LHCN-M2 (cell line): ENCODE measurements around the gene BDH1. TPM values are rescaled to one million over a fixed set of nuclear protein-coding genes. Genes with fewer than 3 reads are reported as not detected.
A peak's percentile ranks its signal among the peaks of the same experiment; 100 is the strongest.

Experiments used
- DNase-seq: peaks from one replicate; pipeline ENCODE4 v3.0.0-alpha.2; 2012; ENCODE audit warnings: low read depth
- total RNA-seq: library from RNA; depleted of rRNA; stranded (reverse); fragments of >200 nt; gene quantifications from 2 replicates; pipeline ENCODE4 v1.2.3, GENCODE V29; 2014

Gene BDH1
- total RNA-seq, 1 experiment from 2014 or later = 0.29 TPM

DNA sequence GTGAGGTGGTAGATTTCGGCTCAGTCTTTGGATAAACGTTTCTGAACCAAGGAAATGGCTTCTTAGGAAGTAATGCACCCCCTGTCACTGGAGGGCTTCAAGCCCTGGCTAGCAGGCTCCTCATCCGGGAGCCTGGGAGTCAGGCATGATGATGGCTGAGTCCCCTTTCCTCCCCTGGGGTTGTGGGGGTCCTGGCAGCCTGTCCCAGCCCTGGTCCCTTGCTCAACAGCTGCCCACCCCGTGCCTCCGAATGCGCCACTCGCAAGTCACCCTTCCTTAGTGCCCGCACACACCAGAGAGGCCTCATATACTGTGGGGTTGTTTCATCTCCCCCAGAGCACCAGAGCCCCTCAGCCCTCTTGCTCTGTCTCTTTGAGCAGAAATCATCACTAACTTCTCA lies 48.2 kb downstream of the BDH1 start:
- DNase-seq = no peak

DNA sequence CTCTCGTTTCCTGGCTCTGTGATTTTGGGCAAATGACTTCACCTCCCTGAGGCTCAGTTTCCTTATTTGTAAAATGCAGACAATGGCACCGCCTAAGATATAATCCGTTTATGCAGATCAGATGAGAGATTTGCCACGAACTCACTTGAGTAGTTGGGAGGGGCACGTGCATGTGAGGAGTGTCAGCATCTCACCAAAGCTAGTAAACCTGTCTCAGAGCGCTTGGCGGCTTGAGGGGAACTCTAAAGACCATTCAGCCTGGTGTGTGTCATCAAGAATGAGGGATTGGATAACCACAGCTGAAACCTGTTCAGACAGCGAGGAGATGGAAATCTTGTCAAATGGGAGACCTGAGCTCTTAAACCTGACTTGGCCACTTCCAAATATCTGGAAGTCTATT lies 48.7 kb downstream of the BDH1 start:
- DNase-seq = no peak

DNA sequence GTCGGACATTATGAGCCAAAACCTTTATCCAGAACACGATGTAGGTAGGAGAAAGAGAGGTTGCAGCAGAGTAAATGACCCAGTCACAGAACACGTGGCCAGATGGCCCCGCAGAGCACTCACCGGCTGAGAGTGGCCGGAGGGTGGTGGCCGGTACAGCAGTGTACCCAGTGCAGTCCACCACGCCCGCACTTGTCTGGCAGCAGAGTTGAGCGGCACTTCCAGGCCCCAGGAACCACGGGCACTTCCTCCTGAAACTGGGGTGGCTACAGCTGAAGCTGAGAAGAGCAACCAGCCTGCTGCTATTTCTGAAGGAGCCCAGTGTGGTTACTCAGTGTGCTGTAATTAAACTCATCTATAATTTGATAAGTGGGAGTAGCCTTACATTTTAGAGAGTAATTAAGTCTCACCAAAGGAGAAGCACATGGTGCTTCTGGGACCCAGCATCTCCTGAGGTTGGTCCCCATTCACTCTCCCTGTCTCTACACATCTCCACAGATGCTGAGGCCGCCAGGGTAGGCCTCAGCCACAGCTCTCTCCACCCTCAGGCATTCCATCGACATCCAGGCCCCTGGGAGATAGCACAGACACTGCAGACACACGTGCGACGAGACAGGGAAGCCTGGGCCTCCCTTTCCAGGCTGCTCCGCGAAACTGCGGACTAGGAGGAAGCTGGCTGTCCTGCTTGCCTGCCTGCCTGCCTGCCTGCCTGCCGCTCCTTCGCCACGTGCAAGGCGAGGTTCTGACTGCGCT lies 49.8 kb downstream of the BDH1 start:
- no peak for DNase-seq

DNA sequence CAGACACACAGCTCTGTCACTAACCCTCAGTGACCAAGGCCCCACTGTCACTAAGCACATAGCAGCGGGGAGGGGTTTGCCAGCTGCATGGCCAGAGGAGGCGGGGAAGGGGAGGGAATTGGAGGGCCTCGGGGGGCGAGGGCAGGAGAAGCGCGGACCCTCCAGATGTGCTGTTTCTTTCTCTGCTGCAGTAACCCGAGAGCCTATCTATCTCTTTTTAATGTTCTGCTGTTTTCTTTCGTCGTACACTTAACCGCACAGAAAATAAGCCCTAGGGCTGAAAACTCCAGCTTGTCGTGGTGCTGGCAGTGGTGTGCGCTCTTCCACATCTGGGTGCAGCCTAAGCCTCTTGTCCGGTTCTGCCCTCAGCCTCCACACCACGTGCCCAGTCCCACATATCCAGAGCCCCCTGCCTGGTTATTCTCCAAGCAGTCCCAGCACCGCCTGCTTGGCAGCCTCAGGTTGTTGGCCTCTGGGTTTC lies 51.1 kb downstream of the BDH1 start:
- DNase-seq = no peak

DNA sequence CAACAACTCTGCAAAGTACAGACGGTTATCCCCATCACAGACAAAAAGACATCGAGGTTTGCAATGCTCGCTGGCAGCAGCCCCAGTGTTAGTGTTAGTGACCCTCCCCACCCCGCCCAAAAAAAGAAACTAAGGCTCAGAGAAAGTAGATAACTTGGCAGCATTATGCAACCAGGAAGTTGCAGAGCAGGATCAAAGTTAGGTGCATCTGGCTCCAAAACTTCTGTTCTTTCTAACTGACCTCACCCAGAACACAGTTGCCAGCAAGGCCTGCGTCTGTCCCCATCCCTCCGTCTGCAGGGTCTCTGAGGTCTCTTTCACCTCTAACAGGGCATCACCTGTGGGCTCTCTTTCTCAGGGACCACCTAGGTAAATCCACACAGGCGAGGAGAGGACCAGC lies 51.5 kb downstream of the BDH1 start:
- DNase-seq = no peak

DNA sequence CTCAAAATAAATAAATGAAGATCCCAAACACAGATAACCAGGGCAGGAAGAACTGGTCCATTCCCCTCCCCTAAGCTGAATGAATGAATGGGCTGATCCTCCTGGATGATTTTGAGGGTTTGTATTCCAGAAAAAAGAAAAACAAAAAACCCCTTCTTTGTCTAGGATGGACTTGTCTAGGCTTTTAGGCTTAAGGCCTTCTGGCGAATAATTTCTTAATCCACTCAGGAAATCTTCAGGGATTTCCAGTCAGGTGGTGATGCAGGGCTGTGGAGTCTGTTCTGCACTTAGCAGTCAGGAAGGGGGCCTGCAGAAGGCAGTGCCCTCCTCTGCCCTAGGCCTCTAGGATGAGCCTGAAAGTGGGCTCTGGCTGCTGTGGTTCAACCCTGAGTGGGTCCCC lies 52.1 kb downstream of the BDH1 start:
- no peak for DNase-seq

DNA sequence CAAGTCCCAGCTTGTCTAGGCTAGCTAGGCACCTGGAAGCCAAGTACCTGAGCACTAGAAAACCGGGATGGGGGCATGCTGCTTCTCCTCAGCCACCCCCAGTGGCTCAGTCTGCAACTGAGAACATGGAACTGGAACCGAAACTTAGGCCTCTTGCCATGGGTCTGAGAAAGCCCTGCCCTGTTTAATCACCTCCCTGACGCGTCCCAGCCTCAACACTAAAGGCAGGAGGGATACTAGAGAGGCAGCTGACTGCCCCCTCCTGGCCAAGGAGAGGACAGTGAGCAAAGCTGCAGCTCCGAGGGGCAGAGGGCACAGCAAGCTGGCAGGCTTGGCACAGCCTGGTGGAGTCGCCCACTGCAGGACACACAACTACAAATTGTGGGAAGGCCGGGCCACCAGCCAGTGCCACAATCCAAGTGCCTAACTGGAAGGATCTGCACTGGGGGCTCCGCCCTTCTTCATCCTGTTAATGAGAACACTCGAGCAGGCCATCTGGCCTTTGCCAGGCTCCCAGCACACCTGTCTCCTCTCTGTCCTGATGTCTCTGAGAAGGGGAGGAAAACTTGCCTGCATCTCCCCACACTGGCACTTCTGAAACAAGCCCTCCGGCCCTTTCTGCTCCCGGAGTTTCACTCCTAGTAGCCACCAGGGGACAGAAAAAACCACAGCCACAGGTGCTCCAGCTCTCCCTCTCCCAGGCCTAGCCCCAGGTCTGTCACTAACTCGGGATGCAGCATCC lies 53.7 kb downstream of the BDH1 start:
- DNase-seq = peak; percentile 76

GRCh38 chr3:197501496-197501878 lies 54.3 kb downstream of the BDH1 start:
- peak; percentile 57 for DNase-seq

- DNase-seq = no peak
Observed at GRCh38 chr3:197500812-197501211, 55.0 kb downstream of the BDH1 start.

DNA sequence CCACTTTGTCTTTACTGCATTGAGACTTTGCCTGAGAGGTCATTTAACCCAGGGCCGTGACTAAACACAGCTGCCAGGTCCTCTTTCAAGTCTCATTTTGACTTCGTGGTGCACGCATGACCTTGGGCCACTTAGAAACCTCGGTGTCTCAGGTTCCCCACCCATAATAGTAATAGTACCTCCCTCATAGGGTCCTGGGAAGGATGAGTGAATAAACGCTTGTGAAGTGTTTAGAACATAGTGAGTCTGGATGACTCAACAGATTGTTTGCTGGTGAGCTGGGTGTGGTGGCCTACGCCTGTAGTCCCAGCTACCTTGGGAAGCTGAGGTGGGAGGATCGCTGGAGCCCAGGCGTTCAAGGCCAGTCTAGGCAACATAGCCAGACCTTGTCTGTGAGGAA lies 56.3 kb downstream of the BDH1 start:
- DNase-seq = peak; percentile 64

- no peak for DNase-seq
Observed at GRCh38 chr3:197498499-197499241, 57.1 kb downstream of the BDH1 start.

DNA sequence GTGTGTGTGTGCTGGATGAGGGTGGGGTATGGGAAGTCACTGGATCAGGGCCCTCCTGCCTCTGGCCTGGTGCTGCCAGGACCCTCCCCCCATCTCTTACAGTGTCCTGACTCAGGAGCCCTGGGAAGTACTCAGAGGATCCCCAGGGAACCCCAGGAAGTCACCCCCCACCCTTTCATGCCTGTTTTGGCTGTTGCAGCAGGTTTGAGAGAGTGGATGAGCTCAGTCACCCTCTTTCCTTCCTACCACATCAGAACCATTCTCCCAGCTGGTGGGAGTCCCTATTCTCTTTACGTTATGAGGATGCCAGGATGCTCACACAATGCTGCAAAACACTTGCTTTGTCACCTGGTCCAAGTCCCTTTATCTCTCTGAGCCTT lies 59.0 kb downstream of the BDH1 start:
- DNase-seq = no peak

DNA sequence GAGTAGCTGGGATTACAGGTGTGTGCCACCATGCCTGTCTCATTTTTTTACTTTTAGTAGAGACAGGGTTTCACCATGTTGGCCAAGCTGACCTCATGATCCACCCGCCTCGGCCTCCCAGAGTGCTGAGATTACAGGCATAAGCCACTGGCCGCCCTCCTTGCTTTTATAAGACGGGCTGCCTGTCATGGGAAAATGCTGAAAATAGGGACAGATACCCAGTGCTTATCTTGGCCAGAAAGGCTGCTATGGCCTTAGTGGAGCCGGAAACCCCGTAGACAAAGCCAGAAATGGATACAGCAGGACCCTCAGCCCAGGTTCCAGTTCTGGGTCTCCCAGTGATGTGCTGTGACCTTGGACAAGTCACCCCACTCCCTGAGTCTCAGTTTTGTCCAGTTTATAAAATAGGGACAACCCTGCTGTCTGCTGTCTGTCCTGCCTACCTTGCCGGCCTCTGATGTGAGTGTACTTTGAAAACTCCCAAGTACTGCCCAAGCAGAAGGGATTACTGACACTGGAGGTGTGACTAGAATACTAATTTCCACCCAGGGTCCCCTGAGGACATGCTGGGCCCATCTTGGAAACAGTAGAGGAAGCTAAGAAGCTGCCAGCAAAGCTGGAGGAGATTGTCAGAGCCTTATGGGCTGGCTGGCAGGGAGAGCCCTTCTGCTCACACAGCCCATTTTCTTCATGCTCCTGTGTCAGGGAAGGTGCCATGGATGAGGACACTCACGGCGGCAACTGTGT lies 59.6 kb downstream of the BDH1 start:
- no peak for DNase-seq

GRCh38 chr3:197495499-197495898 lies 60.3 kb downstream of the BDH1 start:
- no peak for DNase-seq

GRCh38 chr3:197495059-197495455 lies 60.7 kb downstream of the BDH1 start:
- DNase-seq = no peak

GRCh38 chr3:197494366-197495058 lies 61.3 kb downstream of the BDH1 start:
- DNase-seq = peak; percentile 63

GRCh38 chr3:197493049-197493448 lies 62.7 kb downstream of the BDH1 start:
- DNase-seq = no peak

GRCh38 chr3:197491923-197492664 lies 63.7 kb downstream of the BDH1 start:
- DNase-seq = peak; percentile 43

DNA sequence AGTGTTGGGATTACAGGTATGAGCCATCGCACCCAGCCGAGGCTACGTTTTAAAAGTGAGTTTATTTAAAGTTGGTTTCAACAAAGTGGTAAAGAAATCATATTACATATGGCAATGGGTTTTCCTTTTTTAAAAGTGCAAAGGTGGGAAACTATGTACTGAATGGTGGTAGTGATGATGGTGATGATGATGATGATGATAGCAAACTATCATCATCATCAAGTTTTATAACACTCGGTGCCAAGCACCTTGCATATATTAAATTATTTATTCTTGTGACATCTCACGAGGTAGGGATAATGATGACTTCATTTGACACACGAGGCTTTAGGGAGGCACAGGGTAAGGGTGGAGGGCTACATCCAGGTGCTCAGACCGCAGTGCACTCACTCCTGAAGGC lies 64.3 kb downstream of the BDH1 start:
- DNase-seq = no peak
